Measurements from ENCODE around the gene RBMS3. TPM values are rescaled to one million over a fixed set of nuclear protein-coding genes. Genes with fewer than 3 reads are reported as not detected.
"Not testable (repeated sequence)": the region's sequence is repeated elsewhere in the genome, so short reads cannot be mapped to it uniquely, and the experiment has no call there.

The RBMS3 gene
- total RNA-seq, result under 1 TPM; 0.38 to 0.63 TPM

DNA sequence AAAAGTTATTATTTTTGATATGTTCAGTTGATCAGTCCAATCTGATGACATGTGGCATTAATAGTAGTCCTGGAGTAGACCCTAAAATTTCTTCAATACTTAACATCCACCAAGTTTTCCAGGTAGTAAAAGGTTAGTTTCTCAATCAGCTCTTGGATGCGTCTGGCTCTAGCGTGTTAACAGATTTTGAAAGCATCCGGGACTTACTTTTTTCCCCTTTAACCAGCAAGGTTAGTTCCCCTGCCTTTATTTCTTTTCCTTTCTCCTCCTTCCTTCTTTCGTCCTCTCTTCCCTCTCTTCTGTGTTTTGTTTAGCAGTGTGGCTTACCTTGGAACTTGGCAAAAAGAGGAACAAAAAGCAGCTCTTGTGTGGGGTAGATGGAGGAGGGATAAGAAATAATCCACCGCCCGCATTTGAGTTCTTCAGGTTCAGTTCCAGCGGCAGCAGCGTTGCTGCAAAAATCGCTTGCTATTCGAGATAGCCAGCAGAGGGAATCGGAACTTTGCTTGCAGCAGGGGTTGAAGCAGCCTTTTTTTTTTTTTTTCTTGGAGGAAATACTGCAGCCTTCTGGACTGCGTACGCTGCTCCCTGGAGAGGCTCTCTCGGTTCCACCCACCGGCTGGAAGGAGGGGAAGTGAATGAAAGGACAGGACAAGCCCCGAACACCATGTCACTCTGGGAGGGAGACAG is at the start of gene RBMS3:
Gene RBMS3, plus strand, starts transcription at position 668 of the 690 bp plus-strand sequence.
- peak within 1 kb of the TSS; percentile 63 for H3K4me3 Mint-ChIP-seq
- no peaks in the 10 kb centered on the region for H3K9me3 Mint-ChIP-seq
- ChIA-PET CTCF (interaction anchor here (0.6 to 1.0 kb wide), 6 partner anchors 11 to 1368 kb away, joined by 3 to 4 read pairs (median 3); no protein-coding TSS in a partner anchor), POLR2A (no interaction called here)
- no peaks in the 10 kb centered on the region for H3K36me3 Mint-ChIP-seq (ENCODE audit: low read depth)
- peaks cover 2% of the 10 kb centered on the region for H3K27me3 Mint-ChIP-seq
- DNase-seq, result peak; percentile 20
- H3K4me1 Mint-ChIP-seq, result peaks cover 30% of the 10 kb centered on the region
- no peak within 1 kb of the TSS for H3K27ac Mint-ChIP-seq

DNA sequence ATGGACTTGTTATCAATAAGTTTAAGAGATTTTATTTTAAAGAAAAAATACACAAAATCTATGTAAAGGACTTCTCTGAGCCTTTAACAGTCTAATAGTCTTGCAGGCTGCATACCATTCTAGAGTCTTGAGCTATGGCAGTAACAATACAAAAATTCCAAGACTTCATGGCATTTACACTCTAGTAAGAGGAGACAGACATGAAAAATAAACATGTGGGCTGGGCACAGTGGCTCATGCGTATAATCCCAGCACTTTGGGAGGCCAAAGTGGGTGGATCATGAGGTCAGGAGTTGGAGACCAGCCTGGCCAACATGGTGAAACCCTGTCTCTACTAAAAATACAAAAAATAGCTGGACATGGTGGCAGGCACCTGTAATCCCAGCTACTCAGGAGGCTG is 47.7 kb upstream of the RBMS3 start:
- DNase-seq; POLR2A ChIA-PET; H3K36me3 Mint-ChIP-seq (ENCODE audit: low read depth); H3K27ac Mint-ChIP-seq; H3K4me3 Mint-ChIP-seq; H3K9me3 Mint-ChIP-seq; H3K4me1 Mint-ChIP-seq; CTCF ChIA-PET; H3K27me3 Mint-ChIP-seq: not testable (repeated sequence)

DNA sequence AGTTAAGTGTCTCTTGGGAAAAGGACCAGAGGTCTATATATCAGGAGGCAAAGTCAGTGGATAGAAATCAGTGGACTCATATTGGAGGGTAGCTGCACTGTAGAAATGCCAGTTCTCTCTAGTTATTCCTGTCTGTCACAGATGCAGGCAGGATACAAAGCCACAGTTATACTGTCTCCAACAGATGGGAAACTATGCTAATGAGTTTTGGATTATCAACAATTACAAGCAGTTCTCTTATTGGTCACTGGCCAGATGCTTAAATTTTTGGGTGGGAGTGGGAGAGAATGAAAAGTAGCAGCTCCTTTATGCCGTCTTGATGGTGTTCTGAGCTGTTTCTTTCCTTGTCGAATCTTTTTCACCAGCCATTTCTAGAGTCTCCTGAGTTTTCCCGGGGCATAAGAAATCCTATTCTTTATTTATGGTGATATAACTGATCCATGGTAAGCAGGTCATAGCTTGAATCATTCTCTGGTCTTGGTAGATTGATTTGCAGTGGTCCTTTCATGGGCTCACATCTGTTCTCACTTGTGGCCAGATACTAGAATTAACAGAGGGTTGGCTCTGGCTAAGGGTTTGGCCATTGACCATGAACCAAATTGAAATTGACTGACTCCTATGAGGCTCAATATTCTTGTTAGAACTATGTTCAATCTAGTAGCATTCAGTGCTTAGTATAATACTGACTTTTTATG is 44.6 kb upstream of the RBMS3 start:
- H3K9me3 Mint-ChIP-seq, result peaks cover 2% of the 10 kb centered on the region
- no peaks in the 10 kb centered on the region for H3K36me3 Mint-ChIP-seq (ENCODE audit: low read depth)
- H3K4me3 Mint-ChIP-seq, result no peak overlapping the region
- no peak overlapping the region for H3K27ac Mint-ChIP-seq
- ChIA-PET CTCF (no interaction called here), POLR2A (no interaction called here)
- no peaks in the 10 kb centered on the region for H3K27me3 Mint-ChIP-seq
- H3K4me1 Mint-ChIP-seq, result no peaks in the 10 kb centered on the region
- DNase-seq, result no peak

DNA sequence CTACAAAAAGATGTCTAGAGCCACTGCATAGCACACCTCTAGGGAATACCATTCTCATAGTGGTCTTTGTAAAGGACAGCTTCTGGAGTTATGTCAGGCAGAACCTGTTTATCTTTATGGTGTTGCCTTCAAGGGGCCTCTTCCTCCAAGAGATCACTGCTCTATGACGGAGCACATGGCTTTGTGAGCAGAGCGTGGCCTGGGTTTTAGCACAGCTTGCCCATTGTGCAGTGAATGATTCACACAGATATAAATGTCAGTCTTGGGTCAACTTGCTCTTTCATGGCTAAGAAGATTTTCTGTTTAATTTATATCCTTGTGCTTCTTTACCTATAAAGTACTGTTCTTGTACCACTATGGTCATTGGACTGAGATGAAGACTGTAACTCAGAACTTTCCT is 41.5 kb upstream of the RBMS3 start:
- no peak for DNase-seq
- ChIA-PET POLR2A (no interaction called here), CTCF (no interaction called here)
- Mint-ChIP-seq H3K4me3 (no peak overlapping the region), H3K36me3 (ENCODE audit: low read depth) (no peaks in the 10 kb centered on the region), H3K27me3 (no peaks in the 10 kb centered on the region), H3K4me1 (no peaks in the 10 kb centered on the region), H3K27ac (no peak overlapping the region), H3K9me3 (peaks cover 2% of the 10 kb centered on the region)

DNA sequence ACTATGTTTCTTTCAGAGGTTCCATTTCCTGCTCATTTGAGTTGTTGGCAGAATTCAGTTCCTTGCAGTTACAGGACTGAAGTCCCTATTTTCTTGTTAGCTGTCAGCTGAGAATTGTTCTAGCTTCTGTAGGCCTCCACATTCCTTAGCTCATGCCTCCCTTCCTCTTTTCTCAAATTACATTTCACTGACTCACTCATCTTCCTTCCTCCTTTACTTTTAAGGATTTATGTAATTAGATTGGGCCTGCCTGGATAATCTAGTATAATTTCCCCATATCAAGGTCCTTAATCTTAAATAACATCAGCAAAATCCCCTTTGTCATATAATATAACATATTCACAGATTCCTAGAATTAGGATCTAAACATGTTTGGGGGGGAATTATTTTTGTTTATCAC is 40.6 kb upstream of the RBMS3 start:
- POLR2A ChIA-PET, result no interaction called here
- no peaks in the 10 kb centered on the region for H3K36me3 Mint-ChIP-seq (ENCODE audit: low read depth)
- H3K27ac Mint-ChIP-seq, result no peak overlapping the region
- no peak for DNase-seq
- no peaks in the 10 kb centered on the region for H3K27me3 Mint-ChIP-seq
- H3K4me1 Mint-ChIP-seq, result no peaks in the 10 kb centered on the region
- peaks cover 2% of the 10 kb centered on the region for H3K9me3 Mint-ChIP-seq
- CTCF ChIA-PET, result no interaction called here
- no peak overlapping the region for H3K4me3 Mint-ChIP-seq

DNA sequence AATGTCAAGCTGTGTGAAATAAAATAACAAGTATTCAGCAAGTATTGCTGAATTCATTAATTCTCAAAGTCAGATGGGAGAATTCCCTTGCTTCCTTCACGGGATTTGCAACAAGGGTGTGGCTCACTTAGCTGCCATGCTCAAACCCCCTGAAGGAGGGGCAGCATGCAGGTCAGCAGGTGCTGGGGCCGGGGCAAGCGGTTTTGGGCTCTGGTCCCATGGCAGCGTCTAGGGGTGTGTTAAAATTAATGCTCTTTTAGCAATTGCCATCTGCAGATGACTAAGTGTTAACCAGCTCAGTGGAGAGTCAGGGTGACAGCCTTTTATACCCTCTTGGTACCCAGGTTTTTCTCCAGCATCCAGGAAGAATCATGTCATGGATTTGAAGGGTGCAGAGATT is 40.0 kb upstream of the RBMS3 start:
- ChIA-PET CTCF (no interaction called here), POLR2A (no interaction called here)
- Mint-ChIP-seq H3K4me3 (no peak overlapping the region), H3K4me1 (no peaks in the 10 kb centered on the region), H3K36me3 (ENCODE audit: low read depth) (no peaks in the 10 kb centered on the region), H3K9me3 (peaks cover 2% of the 10 kb centered on the region), H3K27me3 (no peaks in the 10 kb centered on the region), H3K27ac (no peak overlapping the region)
- DNase-seq, result no peak

DNA sequence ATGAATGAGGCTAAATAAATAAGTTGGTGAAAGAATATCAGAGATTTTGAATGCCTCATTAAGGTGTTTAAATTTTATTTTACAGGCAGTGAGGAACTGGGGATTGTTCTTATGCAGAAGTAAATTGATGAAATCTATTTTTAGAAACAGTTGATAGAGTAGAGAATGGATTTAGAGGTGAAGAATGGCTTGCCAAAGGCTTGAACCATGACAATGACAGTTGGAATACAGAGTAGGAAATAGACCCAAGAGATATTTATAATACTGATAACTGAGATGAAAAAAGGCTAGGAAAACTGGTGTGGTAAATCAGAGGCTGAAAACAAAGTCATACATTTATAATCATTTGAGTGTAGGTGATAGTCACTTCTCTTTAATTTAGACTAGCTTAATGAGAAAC is 39.0 kb upstream of the RBMS3 start:
- H3K4me3 Mint-ChIP-seq, result no peak overlapping the region
- no peaks in the 10 kb centered on the region for H3K36me3 Mint-ChIP-seq (ENCODE audit: low read depth)
- no peaks in the 10 kb centered on the region for H3K27me3 Mint-ChIP-seq
- POLR2A ChIA-PET, result no interaction called here
- DNase-seq, result no peak
- H3K9me3 Mint-ChIP-seq, result peaks cover 2% of the 10 kb centered on the region
- no peak overlapping the region for H3K27ac Mint-ChIP-seq
- CTCF ChIA-PET, result no interaction called here
- H3K4me1 Mint-ChIP-seq, result no peaks in the 10 kb centered on the region

DNA sequence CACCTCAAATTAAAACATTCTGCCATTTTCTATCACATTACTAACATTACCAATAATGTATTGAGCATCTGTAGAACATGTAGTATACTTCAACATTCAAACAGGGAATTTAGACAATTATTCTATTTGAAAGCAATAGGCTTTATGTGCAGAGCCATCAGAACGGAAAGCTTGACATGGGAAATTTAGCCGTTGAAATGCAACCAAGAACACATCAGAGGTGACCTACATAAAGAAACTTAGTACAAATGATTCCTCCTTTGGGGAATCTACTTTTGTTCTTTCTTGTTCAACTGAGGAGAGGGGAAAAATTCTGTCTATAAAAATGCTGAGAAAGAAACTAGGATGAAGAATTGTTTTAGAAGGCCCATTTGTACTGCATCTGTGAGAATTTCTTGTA is 38.6 kb upstream of the RBMS3 start:
- no peaks in the 10 kb centered on the region for H3K36me3 Mint-ChIP-seq (ENCODE audit: low read depth)

DNA sequence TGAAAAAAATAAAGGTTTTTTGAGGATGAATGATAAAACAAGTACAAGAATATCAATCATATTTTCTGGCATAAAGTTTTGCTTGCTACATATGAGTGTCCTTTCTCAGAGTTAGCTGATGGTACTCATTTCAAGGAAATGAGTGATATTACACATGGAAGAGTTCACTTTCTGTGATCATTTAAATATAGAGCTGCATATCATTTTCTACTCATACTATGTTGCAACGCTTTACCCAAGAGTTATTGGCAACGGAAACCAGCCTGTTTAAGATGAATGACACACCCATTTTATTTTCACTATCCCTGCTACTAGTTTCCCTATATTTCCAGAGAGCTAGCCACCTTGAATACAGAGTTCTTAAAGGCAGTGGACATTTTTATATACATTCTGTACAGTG is 35.4 kb upstream of the RBMS3 start:
- H3K9me3 Mint-ChIP-seq, result peaks cover 2% of the 10 kb centered on the region
- ChIA-PET POLR2A (no interaction called here), CTCF (no interaction called here)
- H3K4me1 Mint-ChIP-seq, result no peaks in the 10 kb centered on the region
- no peak overlapping the region for H3K27ac Mint-ChIP-seq
- no peak overlapping the region for H3K4me3 Mint-ChIP-seq
- no peaks in the 10 kb centered on the region for H3K27me3 Mint-ChIP-seq
- DNase-seq, result no peak
- no peaks in the 10 kb centered on the region for H3K36me3 Mint-ChIP-seq (ENCODE audit: low read depth)

More for the DNA sequence above, 38.6 kb upstream of the RBMS3 start:
- CTCF ChIA-PET, result no interaction called here
- Mint-ChIP-seq H3K4me1 (no peaks in the 10 kb centered on the region), H3K27ac (no peak overlapping the region), H3K9me3 (peaks cover 2% of the 10 kb centered on the region), H3K4me3 (no peak overlapping the region), H3K27me3 (no peaks in the 10 kb centered on the region)
- POLR2A ChIA-PET, result no interaction called here
- no peak for DNase-seq

DNA sequence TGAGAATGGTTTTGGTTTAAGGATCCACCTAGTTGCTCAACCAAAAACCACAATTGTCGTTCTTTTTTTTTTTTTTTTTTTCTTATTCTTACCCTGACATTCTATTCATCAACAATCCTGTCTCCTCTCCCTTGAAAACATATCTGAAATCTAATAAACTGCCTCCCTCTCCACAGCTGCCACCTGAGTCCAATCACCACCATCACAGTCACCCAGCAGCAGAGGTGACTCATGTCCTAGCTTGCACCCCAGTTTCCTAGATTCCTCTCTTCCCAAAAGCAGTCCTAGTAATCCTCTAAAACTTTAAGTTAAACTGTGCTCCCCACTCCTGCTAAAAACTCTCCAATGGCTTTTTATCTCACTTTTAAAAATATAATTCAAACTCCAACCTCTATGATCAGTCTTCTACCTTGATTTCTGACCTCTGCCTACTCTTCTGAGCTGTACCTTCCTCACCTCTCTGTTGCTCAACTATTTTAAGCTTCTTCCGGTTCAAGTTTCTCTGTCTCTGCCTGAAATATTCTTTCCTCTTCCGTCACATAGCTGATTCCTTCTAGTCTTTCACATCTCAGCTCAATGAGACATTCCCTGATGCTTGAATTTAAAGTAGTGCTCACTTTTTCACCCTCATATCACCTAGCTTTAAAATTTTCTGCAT is 33.7 kb upstream of the RBMS3 start:
- DNase-seq, result no peak
- Mint-ChIP-seq H3K36me3 (ENCODE audit: low read depth) (no peaks in the 10 kb centered on the region), H3K9me3 (peaks cover 2% of the 10 kb centered on the region), H3K4me1 (no peaks in the 10 kb centered on the region), H3K4me3 (no peak overlapping the region), H3K27ac (no peak overlapping the region), H3K27me3 (no peaks in the 10 kb centered on the region)
- ChIA-PET POLR2A (no interaction called here), CTCF (no interaction called here)

DNA sequence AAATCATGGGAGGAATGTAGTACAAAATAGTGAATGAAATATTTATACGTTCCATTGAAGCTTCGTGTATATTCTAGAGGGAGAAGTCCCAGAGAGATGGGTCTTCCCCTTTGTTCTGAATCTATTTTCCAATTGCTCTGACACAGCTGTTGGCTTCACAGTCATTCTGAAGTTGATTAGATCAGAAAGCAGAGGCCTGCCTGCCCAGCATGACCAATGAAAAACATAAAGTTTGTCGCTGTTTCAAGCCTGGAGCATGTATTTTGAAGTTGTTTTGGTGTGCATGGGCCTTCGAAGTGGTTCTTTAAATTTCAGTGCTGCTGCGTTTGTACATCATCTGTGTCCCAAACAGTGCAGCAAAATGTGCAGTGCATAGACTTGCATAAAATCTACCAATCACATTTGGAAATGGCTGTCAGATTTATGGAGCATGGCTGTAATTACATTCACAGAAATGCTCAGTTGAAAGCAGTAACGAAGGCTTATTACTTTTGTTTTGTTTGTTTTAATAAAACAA is 31.0 kb upstream of the RBMS3 start:
- no peaks in the 10 kb centered on the region for H3K36me3 Mint-ChIP-seq (ENCODE audit: low read depth)
- no peaks in the 10 kb centered on the region for H3K4me1 Mint-ChIP-seq
- POLR2A ChIA-PET, result no interaction called here
- no peak overlapping the region for H3K27ac Mint-ChIP-seq
- no peaks in the 10 kb centered on the region for H3K9me3 Mint-ChIP-seq
- CTCF ChIA-PET, result no interaction called here
- no peak for DNase-seq
- no peak overlapping the region for H3K4me3 Mint-ChIP-seq
- no peaks in the 10 kb centered on the region for H3K27me3 Mint-ChIP-seq

DNA sequence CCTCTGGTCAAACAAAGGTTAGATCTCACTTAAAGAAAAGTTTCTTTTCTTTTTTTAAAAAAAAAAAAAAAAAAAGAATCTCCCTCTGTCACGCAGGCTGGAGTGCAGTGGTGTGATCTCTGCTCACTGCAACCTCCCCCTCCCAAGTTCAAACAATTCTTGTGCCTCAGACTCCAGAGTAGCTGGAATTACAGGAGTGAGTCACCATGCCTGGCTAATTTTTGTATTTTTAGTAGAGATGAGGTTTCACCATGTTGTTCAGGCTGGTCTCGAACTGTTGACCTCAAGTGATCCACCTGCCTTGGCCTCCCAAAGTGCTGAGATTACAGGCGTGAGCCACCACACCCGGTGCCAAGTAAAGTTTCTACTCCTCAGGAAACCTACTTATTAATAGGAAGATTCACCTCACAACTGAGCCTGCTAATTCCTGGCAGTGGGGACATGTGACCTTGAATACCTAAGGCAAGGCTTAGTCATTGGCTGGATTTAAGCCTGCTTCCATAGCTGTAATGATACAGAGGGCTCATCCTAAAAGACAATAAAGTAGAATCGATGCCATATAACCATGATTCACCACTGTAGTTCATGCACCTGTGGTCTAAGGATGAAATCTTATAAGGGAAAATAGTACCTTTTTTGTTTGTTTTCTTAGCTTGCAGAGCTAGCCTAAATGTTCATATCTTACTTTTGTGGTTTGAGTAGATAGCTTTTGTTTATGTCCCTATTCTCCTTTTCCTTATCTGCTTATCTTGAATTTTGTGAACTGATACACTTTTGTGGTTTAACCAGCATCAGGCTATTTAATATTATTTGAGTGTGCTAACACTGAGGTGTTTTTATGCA is 24.8 kb upstream of the RBMS3 start:
- peaks cover 3% of the 10 kb centered on the region for H3K4me1 Mint-ChIP-seq
- H3K27me3 Mint-ChIP-seq, result no peaks in the 10 kb centered on the region
- ChIA-PET POLR2A (no interaction called here), CTCF (no interaction called here)
- no peaks in the 10 kb centered on the region for H3K9me3 Mint-ChIP-seq
- no peak overlapping the region for H3K4me3 Mint-ChIP-seq
- no peak overlapping the region for H3K27ac Mint-ChIP-seq
- no peak for DNase-seq
- no peaks in the 10 kb centered on the region for H3K36me3 Mint-ChIP-seq (ENCODE audit: low read depth)

DNA sequence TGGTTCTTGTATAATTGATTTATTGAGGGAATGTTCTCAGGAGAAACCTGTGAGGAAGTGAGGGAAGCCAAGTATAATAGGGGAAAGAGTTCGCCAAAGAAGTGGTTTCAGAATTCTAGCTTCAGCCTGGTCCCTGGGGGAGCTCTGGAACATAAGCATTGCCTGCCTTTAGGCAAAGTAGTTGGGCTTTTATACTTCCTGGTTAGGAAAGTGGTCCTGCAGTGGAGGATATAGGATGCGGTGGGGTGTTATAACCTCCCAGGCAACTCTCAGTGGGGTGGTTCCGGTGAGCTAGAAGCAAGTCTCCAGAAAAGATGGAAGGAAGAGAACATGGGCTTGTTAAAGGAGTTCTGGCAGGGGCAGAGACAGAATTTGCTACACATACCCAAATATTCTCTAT is 22.7 kb upstream of the RBMS3 start:
- no peak overlapping the region for H3K27ac Mint-ChIP-seq
- no peaks in the 10 kb centered on the region for H3K36me3 Mint-ChIP-seq (ENCODE audit: low read depth)
- ChIA-PET POLR2A (no interaction called here), CTCF (no interaction called here)
- no peak for DNase-seq
- H3K4me3 Mint-ChIP-seq, result no peak overlapping the region
- H3K27me3 Mint-ChIP-seq, result no peaks in the 10 kb centered on the region
- peaks cover 3% of the 10 kb centered on the region for H3K4me1 Mint-ChIP-seq
- H3K9me3 Mint-ChIP-seq, result no peaks in the 10 kb centered on the region
